Measurements from ENCODE around the gene IFT20.
"Not testable (repeated sequence)": the region's sequence is repeated elsewhere in the genome, so short reads cannot be mapped to it uniquely, and the experiment has no call there.

Gene IFT20

DNA sequence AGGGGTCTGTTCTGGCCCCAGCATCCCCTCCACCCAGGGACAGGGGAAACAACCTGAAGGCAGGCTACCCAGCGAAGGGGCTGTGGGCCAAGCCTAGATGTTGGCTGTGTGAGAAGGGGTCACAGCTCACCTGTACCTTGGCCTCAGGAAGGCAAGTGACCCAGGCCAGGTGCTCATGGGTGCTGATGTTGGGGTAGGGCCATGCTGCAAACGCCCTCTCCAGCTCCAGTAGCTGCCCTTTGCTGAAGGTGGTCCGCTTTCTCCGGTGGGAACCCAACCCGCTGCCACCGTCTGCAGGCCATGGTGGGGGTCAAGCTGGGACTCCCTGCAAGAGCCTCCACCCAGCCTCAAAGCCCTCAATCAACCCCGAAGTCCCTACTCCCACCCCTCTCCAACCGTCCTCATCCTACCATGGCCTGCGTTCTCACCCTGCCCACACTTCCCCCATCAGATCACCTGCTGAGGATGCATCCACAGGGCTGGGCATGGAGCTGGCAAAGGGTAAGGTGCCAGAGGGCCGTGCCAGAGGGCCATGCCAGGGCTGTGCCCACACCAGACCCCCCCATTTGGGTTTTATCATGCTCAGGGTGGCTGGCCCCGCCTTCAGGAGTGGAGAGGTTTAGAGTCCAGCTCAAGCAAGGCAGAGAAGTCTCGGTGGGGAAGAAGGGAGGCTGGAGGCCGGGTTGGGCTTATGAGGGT is 29.5 kb upstream of the IFT20 start, which contains the start of gene SEBOX:
Gene SEBOX, minus strand, starts transcription at position 535 of the 699 bp plus-strand sequence. Its CDS starts 48 bp downstream, at position 487.
- DNase-seq (ENCODE audit: low read depth in 2 of 2) = no peak

DNA sequence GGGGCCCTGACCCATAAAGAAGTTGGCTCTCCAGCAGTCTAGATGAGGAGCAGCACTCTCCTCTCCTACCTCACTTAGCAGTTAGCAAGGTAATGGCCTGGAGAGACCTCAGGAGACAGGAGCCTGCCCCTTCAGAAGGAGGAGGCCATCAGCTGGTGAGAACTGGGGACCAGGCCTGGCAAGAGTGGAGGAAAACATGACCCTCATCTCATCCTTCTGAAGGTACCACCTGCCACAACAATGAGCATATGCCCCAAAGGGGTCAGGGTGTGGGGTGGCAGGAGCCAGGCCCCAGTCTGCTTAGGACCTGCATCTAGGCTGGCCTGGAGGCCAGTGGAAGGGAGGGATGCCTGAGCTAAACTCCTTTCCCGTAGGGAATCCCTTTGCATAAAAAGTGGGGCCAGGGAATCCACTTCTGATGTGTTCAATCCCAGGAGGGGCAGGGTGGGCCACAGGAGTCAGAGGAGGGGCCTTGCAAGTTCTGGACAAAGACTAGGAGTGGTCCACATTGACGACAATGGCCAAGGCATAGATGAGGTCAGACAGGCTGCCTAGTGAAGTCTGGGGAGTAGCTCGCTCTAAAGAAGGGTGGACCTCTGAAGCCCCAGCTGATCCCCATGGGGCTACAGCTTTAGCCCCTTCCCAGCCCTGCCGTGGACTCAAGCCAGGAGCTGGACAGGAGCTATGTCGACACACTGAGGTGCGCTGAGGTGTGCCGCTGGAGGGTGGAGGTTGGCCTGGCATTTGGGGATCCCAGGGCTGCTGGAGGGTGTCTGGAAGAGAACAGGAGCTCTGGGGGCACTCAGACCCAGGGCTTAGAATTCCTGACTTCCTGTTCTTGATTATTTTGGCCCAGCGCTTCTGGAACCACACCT is 28.7 kb upstream of the IFT20 start:
- DNase-seq (ENCODE audit: low read depth in 2 of 2) = no peak

GRCh38 chr17:28363186-28363585 is 27.9 kb upstream of the IFT20 start:
- no peak for DNase-seq (ENCODE audit: low read depth in 2 of 2)

DNA sequence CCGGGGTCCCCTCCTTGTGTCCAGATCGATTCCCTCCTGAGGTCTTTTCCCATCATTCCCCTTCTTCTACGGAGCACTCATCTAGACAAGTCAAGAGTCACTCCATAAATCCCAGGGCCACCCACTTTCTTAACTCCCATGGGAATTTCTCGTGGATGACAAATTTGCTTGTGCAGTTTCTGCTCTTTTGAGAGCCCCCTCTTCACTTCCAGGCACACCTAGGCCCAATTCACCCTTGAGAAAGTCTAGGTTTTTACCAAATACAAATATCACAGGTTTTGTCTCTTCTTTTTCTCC is 22.6 kb upstream of the IFT20 start:
- no peak for DNase-seq (ENCODE audit: low read depth in 2 of 2)

GRCh38 chr17:28357061-28357900 is 22.0 kb upstream of the IFT20 start, which contains the start of gene POLDIP2:
POLDIP2 (minus strand) TSS chr17:28357527; CDS start chr17:28357448, 79 bp downstream.
- DNase-seq (ENCODE audit: low read depth in 2 of 2) = peak; percentile 93 to 95

GRCh38 chr17:28350271-28350670 is 15.0 kb upstream of the IFT20 start:
- no peak for DNase-seq (ENCODE audit: low read depth in 2 of 2)

GRCh38 chr17:28348979-28349378 is 13.7 kb upstream of the IFT20 start:
- no peak for DNase-seq (ENCODE audit: low read depth in 2 of 2)

DNA sequence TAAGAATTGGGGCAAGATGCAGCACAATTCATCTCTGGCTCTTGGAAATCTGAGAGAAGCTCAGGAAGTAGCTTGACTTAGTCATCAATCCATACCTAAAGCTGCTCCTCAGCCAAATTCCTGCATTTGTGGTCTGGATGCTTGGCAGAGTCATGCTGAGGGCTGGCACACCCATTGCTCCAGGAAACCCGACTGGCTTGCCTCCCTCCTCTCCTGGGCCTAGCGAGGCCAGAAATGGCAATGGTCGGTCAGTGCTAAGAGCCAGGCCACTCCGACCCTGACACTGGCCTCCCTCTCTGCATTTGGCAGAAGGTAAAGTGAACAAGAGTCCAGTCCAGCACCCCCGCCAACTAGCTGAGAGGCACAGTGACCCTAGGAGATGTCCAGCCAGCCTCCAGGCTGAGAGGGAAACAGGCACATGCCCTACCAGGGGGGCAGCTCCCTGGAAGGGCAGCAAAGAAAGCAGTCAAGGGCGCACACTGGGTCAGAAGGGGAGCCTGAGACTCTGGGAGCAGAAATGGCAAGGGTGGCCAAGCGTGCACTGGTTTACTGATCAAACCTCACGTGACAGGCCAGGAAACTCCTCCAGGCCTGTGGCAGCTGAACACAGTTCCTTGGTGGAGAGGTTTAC is 12.1 kb upstream of the IFT20 start:
- DNase-seq (ENCODE audit: low read depth in 2 of 2) = no peak

- no peak for DNase-seq (ENCODE audit: low read depth in 2 of 2)
These were observed 11.5 kb upstream of the IFT20 start for GRCh38 chr17:28346746-28347246.

DNA sequence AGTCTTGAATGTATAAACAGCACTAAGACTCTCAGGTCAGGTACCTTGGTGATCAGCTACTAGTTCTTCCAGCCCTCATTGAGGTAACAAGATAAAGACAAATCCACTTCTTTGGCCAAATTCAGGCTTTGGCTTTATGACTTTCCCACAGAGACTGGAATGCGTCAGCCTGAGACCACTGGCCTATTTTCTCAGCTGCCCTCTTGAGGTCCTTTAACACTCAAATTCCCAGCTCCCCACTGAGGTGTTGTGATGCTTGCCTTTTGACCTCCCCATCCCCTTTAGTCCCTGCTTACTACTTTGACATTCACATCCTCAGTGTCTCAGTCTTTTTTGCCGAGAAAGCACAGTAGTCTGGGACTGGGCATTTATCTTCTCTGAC is 10.9 kb upstream of the IFT20 start:
- DNase-seq (ENCODE audit: low read depth in 2 of 2) = no peak

DNA sequence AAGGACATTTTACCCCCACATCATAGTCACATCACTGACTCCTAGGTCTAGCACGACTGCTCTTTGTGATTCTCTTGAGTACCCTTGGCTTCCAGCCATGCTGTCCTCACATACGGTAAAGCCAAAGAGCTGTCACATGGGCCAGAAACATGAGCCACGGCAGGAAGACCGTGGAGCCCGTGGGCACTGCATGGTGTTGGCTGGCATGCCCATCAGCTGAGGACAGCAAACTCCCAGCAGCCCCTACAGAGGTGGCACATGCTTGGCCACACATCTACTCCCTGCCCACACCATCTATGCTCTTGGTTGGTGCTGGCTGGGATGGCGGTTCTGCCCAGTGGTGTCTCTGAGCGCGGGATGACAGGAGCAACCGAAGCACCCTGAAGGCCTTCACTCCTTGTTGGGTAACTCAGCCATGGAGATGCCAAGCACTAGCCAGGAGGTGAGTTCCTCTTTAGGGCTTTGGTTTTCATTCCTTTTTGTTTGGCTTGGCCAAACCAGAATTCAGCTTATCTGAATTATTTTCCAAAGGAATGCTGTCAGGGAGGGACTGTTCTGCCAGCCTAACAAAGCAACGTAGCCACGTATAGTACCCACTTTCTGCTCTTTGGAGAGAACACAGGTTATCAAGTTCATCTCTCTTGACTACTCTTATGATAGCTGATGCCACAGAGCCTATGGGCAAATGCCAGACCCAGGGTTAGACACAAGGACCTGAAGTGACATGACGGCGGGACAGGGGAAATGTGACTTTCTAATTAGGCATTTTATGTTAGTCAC is 10.3 kb upstream of the IFT20 start:
- DNase-seq (ENCODE audit: low read depth in 2 of 2) = no peak

GRCh38 chr17:28344435-28344901 is 9.2 kb upstream of the IFT20 start:
- no peak for DNase-seq (ENCODE audit: low read depth in 2 of 2)

DNA sequence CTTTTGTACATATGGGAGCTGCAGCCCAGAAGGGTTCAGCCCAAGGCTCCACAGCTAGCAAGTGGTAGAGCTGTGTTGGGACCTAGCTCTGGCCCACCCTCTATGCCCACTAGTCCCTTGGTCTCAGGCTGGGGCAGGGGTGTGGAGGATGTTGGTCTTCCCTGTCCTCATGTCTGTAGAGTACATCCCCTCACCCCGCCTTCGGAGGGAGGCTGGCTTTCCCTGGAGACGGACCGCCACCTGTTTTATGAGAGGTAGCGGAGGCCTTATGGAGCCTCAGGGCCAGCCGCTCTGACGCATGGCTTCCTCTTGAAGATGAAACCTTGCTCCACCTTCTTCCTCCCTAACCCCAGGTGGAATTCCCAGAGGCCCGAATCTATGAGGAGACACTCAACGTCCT is 8.7 kb upstream of the IFT20 start:
- DNase-seq (ENCODE audit: low read depth in 2 of 2) = no peak

DNA sequence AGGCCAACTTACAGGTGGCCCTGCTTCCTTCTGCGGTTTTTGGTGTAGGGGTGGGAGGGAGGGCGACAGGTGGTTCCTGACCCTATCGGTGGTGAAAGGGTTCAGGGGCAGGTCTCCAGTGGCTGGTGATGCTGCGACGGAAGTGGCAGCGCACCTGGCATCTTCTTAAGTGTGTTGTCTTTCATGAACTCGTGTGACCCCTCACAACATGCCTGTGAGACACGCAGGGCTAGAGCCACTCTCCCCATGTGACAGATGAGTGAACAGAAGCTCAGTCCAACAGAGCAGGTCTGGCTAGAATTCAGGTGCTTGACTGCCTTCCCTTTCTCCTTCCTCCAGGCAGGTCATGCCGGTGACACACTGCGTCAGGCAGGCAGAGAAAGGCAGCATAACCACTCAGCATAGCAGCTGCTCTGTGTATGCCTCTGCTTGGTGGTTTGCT is 8.2 kb upstream of the IFT20 start:
- DNase-seq (ENCODE audit: low read depth in 2 of 2) = no peak

DNA sequence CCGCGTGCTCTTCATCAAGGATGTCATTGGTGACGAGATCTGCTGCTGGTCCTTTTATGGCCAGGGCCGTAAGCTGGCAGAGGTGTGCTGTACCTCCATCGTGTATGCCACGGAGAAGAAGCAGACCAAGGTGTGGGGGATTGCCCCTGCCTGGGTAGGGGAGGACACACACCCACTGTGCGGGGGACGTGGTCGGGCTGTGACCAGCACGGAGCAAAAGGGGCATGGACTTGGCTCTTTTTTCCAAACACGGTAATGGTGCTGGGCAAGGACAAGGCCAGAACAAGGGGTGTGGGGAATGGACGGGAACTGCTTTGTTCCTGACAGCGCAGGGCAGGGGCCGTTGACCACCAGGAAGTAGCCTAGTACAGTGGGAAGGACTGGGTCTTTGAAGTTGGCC is 7.0 kb upstream of the IFT20 start:
- no peak for DNase-seq (ENCODE audit: low read depth in 2 of 2)

- no peak for DNase-seq (ENCODE audit: low read depth in 2 of 2)
These were observed 6.2 kb upstream of the IFT20 start for GRCh38 chr17:28341516-28341915.

DNA sequence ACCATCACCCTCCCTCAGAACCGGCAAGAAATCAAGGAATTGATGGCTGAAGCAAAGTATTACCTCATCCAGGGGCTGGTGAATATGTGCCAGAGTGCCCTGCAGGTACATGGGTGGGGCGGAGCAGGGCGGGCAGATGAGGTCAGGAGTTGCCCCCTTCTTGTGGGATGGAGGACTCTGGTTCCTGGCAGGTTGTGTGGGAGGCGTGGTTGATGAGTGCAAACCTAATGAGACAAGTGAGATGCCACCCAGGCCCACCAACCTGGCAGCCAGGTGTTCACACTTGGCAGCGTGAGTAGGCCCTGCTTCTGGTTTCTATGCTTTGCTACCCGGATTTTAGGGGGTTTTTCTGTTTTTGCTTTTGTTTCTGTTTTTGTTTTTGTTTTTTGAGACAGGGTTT is 5.1 kb upstream of the IFT20 start:
- DNase-seq (ENCODE audit: low read depth in 2 of 2) = no peak

- no peak for DNase-seq (ENCODE audit: low read depth in 2 of 2)
These were observed 4.2 kb upstream of the IFT20 start for GRCh38 chr17:28339431-28339830.

DNA sequence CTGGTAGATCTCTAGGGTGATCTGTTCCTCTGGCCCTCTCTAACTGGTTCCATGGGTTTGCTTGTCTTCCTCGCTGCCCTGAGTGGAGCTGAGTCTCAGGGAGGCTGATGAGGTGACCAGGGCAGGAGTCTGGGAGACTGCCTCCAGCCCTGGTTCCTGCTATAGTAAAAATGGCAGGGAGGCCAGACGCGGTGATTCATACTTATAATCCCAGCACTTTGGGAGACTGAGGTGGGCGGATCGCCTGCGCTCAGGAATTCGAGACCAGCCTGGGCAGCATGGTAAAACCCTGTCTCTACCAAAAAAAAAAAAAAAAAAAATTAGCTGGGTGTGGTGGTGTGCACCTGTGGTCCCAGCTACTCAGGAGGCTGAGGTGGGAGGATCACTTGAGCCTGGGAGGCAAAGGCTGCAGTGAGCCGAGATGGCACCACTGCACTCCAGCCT is 3.5 kb upstream of the IFT20 start:
- DNase-seq (ENCODE audit: low read depth in 2 of 2) = not testable (repeated sequence)

- DNase-seq (ENCODE audit: low read depth in 2 of 2) = no peak
These were observed 2.9 kb upstream of the IFT20 start for GRCh38 chr17:28338056-28338768.

Measured in stimulated activated CD8-positive, alpha-beta memory T cell treated with anti-CD3 and anti-CD28 coated beads, Interleukin-2, amount 100 ng/mL, for 48 hours (primary cell).